Right kidney (tissue), 9 donors: ENCODE data around the gene DOCK3.

Experiments
- DNase-seq: peaks from one replicate; pipeline ENCODE4 v3.0.0-alpha.2; 2016
- long read RNA-seq, 8 donors: transcript quantifications; one replicate each; lab custom pipeline, GENCODE V29; 2026

DOCK3 gene, protein sequence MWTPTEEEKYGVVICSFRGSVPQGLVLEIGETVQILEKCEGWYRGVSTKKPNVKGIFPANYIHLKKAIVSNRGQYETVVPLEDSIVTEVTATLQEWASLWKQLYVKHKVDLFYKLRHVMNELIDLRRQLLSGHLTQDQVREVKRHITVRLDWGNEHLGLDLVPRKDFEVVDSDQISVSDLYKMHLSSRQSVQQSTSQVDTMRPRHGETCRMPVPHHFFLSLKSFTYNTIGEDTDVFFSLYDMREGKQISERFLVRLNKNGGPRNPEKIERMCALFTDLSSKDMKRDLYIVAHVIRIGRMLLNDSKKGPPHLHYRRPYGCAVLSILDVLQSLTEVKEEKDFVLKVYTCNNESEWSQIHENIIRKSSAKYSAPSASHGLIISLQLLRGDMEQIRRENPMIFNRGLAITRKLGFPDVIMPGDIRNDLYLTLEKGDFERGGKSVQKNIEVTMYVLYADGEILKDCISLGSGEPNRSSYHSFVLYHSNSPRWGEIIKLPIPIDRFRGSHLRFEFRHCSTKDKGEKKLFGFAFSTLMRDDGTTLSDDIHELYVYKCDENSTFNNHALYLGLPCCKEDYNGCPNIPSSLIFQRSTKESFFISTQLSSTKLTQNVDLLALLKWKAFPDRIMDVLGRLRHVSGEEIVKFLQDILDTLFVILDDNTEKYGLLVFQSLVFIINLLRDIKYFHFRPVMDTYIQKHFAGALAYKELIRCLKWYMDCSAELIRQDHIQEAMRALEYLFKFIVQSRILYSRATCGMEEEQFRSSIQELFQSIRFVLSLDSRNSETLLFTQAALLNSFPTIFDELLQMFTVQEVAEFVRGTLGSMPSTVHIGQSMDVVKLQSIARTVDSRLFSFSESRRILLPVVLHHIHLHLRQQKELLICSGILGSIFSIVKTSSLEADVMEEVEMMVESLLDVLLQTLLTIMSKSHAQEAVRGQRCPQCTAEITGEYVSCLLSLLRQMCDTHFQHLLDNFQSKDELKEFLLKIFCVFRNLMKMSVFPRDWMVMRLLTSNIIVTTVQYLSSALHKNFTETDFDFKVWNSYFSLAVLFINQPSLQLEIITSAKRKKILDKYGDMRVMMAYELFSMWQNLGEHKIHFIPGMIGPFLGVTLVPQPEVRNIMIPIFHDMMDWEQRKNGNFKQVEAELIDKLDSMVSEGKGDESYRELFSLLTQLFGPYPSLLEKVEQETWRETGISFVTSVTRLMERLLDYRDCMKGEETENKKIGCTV (N-terminal part only)
- long read RNA-seq, donor 1, result 0 reads
- long read RNA-seq, donor 2, result 0 reads
- long read RNA-seq, donor 3, result 0 reads
- long read RNA-seq, donor 4, result 0 reads
- long read RNA-seq, donor 5, result 0 reads
- long read RNA-seq, donor 6, result 0 reads
- long read RNA-seq, donor 7, result 0 reads
- long read RNA-seq, donor 8, result 0 reads

DNA sequence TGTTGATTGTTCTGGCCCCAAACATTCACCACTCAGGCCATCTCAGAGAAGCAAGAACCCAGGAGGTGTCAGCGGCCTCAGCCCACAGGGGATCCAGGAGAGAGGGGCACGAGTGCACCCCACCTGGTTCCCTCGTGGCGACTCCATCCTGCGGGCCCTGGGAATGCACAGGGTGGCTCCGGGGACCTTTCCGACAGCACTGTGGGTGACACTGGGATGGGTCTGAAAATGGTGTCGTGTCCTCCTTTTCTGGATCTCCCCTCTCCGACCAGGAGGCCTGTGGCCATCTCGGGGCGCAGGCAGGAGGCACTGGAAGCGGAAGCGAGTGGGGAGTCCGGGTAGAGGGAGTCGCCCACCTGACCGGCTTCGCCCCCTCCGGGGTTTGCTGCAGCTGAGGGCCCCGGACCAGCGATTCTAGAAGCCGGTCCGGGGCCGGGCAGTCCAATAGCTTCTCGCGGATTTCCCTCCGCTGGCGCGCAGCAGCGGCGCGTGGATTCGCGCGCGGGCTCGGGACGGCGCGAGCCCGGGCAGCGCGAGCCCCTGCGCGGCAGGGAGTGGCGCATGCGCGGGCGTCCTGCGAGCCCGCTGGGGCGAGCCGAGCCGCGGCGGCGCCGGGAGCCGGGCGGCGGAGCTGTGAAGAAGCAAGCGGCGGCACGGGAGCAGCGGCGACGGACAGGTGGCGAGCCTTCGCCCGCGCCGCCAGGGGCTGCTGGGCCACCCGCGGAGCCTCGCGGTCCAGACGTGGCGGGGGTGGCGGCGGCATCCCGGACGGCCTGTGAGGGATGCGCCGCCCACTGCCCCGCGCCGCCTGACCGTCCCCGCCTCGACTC lies at the start of gene DOCK3:
Gene DOCK3 (plus strand): TSS at position 579 of the 830 bp plus-strand sequence. CDS start 337 bp downstream, outside the sequence.
- peak; percentile 81 for DNase-seq

DNA sequence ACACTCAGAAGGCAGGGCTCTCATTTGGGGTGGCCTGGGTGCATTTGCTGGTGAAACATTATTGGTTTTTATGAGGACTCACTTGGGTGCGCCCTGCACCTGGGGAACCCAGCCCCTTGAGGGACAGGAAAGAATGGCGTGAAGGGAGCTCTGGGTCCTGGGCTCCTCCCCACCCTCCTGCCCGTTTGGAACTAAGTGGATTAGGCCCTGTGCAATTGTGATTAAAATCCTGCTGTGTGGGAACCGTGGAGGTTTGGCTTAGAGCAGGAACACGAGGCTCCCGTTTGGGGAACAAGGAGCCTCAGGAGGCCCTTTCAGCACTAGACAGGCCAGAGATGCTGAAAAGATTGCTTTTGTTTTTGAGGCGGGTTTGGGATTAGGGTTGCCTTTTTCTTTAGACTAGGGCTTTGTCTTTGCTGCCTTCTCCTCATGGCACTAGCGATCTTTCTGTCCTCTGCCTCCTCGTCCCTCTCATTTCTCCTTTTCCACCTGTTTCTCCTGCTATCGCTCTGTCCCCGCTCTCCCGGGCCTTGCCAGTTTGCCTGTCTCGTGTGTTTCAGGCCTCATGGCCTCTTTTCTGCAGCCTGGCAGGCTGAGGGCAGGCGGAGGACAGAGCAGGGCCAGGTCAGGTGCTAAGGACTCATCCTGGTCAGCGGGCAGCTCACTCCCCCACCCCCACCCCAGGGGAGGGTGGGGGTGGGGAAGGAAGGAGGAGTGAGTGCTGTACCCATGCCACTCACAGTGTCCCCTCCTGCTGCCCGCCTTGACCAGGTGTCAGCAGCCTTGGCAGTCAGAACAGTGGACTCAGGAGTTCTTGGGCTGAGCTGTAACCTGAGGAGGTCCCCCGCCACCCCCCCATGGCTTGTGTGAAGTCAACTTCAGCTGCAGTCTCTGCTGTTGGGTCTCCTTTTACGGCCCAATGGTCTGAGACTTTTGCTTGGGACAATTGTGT lies 49.2 kb upstream of the DOCK3 start:
- no peak for DNase-seq

- no peak for DNase-seq
Measured at GRCh38 chr3:50626401-50626800, 48.3 kb upstream of the DOCK3 start.

DNA sequence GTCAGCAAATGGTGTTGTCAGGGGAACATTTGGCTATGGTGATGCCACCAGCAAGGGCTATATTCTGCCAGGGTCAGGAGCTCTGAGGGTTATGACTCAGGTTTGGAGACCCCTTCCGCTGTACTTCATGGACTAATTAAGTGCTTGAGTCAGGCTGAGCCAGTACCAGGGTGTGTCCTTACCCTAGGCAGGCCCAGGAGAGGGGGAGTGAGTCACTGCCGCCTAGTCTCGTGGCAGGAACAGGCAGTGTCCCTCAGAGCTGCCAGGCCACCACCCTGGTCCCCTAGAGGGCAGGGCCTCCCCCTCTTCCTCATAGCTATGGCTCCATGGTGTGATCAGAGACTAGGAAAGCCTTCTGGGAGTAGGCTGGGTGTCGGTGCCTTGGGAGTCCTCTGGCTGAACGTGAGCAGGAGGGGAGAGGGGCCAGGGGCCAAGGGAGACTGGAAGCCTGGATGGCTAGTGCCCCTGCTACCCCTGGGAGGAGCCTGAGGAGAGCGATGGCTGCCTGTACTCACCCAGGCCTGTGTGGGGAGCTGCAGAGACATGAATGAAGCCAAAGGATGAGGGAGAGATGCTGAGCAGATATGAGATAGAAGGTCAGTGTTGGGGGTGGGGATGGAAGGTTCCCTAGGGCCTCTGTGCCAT lies 47.2 kb upstream of the DOCK3 start:
- no peak for DNase-seq

- no peak for DNase-seq
Measured at GRCh38 chr3:50628601-50629000, 46.1 kb upstream of the DOCK3 start.

DNA sequence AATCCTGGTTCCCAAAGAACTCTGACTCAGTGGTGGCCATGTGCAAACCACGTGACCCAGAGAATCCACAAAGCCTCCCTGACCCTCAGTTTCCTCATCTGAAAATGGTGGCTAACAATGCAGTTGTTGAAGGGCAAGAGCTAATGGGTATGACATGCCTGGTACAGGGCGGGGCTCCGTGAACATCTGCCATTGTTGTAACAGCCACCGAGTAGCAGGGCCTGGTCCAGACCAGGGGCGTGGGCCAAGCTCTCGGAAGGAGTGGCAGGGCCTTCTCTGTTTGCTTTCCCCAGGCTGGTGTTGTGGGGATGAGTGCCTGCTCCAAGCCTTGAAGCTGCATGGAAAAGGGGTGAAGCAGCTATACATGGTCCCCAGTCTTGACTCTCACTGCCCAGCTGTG lies 44.3 kb upstream of the DOCK3 start:
- no peak for DNase-seq

DNA sequence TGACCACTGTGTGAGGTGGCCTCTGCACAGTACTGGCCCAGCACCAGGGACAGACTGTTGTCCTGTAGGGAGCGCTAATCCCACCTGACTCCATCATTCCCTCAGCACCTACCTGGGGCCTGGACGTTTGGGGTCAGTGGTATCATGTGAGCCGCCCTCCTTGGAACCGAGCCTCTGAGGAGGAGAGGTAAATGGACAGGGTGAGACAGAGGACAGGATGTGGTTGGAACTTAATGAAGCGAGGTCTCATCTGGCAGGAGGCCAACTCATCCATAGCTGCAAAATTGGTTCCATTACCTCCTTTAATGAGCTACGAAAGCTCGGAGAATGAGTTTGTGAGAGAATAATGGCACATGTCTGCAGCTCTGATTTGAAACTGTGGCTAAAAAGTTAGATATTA lies 43.9 kb upstream of the DOCK3 start:
- no peak for DNase-seq

- DNase-seq, result no peak
Measured at GRCh38 chr3:50632450-50632849, 42.3 kb upstream of the DOCK3 start.

DNA sequence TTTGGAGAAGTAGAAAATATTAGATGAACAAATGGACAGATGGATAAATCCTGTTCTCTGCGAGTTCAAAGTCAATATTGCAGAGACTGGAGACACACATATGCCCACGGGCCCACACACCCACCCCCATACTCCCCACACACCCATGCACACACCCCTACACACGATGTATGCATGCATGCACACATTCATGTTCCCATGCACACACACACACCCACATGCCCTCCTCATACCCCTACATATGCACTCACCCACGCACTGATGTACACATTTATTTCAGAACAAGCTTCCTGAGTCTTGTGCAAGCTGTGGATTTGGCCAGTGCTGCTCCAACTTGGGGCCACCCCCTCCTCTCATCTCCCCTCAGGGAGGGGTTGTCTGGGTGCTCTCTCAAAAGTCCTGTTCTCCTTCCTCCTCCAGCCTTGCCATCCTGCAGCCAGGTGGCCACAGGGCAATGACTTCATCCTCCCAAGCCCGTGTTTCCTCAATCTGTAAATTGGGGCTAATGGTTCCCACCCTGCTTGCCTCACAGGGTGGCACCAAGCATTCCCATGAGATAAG lies 41.4 kb upstream of the DOCK3 start:
- DNase-seq, result no peak

- no peak for DNase-seq
Measured at GRCh38 chr3:50635066-50635465, 39.7 kb upstream of the DOCK3 start.

GRCh38 chr3:50637011-50637410 lies 37.7 kb upstream of the DOCK3 start:
- no peak for DNase-seq

- DNase-seq, result no peak
Measured at GRCh38 chr3:50637945-50638344, 36.8 kb upstream of the DOCK3 start.

DNA sequence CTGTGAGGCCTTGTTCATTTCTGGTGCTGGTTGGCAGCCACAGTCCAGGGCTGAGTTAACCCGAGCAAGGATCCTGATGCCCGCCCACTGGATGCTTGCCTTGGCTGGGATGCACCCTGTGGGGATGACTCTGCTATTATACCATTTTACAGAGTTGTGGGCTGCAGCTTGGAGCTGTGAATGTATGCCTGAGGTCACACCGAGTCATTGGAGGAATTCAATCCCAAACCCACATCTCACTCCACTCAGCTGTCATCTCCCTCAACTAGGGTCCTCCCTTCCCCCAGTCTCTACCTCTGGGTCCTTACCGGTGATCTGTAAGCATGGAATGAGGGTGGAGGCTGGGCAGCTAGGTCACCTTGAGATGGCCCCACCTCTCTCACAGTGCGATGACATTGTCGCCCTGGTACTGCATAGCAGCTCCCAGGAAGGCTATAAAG lies 35.7 kb upstream of the DOCK3 start:
- DNase-seq, result no peak

- no peak for DNase-seq
Measured at GRCh38 chr3:50642382-50642781, 32.3 kb upstream of the DOCK3 start.

GRCh38 chr3:50644561-50644960 lies 30.2 kb upstream of the DOCK3 start:
- DNase-seq, result no peak

- DNase-seq, result no peak
Measured at GRCh38 chr3:50645378-50645777, 29.3 kb upstream of the DOCK3 start.

DNA sequence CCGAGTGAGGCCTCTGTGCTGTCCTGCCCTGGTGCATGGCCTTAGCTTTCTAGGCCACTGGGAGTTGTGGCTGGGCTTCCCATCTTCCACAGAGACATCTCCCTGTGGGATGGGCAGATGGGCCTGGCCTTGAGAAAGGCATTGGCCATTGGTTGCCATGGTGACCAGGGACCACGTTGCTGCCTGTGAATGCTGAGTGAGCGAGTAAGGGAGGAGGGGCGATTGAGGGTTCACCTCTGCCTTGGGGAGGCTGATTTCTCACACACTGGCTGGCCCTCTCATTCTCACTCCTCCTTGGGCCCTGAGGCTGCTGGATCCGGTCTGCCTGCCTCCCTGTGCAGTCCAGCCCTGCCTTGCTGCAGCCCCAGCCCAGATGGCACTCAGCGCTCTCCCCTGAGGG lies 26.4 kb upstream of the DOCK3 start:
- DNase-seq, result no peak

DNA sequence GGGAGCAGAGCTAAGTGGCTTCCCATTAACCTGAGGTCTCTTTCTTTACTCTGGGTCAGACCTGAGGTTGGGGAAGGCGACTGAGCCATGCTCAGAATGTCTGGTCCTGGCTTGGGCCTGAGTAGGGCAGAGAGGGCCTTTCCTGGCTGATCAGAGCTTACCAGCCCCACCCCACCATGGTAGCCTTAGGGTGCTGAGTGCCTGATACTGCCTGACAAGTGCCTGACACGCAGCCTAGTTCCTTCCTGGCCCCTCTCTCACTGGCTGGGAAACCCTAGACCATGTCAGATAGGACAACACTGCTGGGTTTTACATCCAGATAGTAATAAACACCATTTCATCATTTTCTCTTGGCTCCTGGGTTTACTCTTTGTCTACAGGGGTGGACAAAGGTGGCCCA lies 25.8 kb upstream of the DOCK3 start:
- no peak for DNase-seq

DNA sequence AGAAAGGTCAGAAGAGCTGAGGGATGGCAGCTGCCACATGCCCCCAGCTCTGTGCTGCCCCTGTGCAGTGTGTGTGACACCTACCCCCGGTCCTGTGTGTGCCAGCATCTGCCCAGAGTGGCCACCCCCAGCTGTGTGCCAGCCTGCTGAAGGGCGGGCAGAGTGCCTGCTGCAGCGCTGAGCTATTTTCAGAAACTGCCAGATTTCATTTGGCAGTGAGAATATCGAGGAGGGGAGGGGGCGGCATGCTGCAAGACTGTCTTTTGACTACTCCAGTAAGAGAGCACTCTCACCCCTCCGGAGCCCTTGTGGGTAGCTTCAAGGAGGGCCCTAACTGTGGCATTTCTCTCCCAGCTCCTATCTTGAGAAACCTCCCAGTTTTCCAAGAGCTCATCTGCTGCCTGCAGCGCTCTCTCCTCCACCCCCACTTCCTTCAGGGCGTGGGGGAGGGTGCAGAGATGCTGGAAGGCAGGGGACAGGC lies 25.2 kb upstream of the DOCK3 start:
- DNase-seq, result no peak
